ENCODE results near the gene SLC12A7. TPM values are rescaled to one million over a fixed set of nuclear protein-coding genes. Genes with fewer than 3 reads are reported as not detected.
"Not testable (repeated sequence)": the region's sequence is repeated elsewhere in the genome, so short reads cannot be mapped to it uniquely, and the experiment has no call there.

Gene SLC12A7
- total RNA-seq, 6 experiments from 2014 or later, result 0.07 to 0.09 (median 0.09) TPM; not detected in 3

- Mint-ChIP-seq H3K36me3 (ENCODE audit: low read depth) (no peaks in the 10 kb centered on the region), H3K9me3 (peaks cover 36% of the 10 kb centered on the region), H3K4me1 (ENCODE audit: low read depth) (no peaks in the 10 kb centered on the region)
These were observed 25.7 kb downstream of the SLC12A7 start for GRCh38 chr5:1086137-1086536.

GRCh38 chr5:1085391-1085790, 26.5 kb downstream of the SLC12A7 start:
- DNase-seq, result no peak
- no peak overlapping the region for H3K27ac Mint-ChIP-seq
- H3K36me3 Mint-ChIP-seq (ENCODE audit: low read depth), result no peaks in the 10 kb centered on the region
- TF ChIP-seq CTCF (IDR thresholded peaks at IDR 0.05), result no peak
- H3K4me1 Mint-ChIP-seq (ENCODE audit: low read depth), result no peaks in the 10 kb centered on the region
- no peak overlapping the region for H3K4me3 Mint-ChIP-seq
- H3K9me3 Mint-ChIP-seq, result peaks cover 39% of the 10 kb centered on the region
- peaks cover 11% of the 10 kb centered on the region for H3K27me3 Mint-ChIP-seq (ENCODE audit: insufficient read depth)

More at GRCh38 chr5:1086137-1086536, 25.7 kb downstream of the SLC12A7 start:
- no peak for TF ChIP-seq CTCF (IDR thresholded peaks at IDR 0.05)
- Mint-ChIP-seq H3K4me3 (no peak overlapping the region), H3K27me3 (ENCODE audit: insufficient read depth) (peaks cover 7% of the 10 kb centered on the region), H3K27ac (no peak overlapping the region)
- DNase-seq, result no peak

- Mint-ChIP-seq H3K4me3 (no peak overlapping the region), H3K4me1 (ENCODE audit: low read depth) (no peaks in the 10 kb centered on the region), H3K9me3 (peaks cover 36% of the 10 kb centered on the region), H3K27me3 (ENCODE audit: insufficient read depth) (peaks cover 7% of the 10 kb centered on the region), H3K36me3 (ENCODE audit: low read depth) (no peaks in the 10 kb centered on the region), H3K27ac (no peak overlapping the region)
- no peak for TF ChIP-seq CTCF (IDR thresholded peaks at IDR 0.05)
- DNase-seq, result no peak
These were observed 27.8 kb downstream of the SLC12A7 start for GRCh38 chr5:1083823-1084605.

- not testable (repeated sequence) for H3K27me3 Mint-ChIP-seq (ENCODE audit: insufficient read depth)
These were observed 28.8 kb downstream of the SLC12A7 start for GRCh38 chr5:1083026-1083425.

GRCh38 chr5:1081519-1081918, 30.3 kb downstream of the SLC12A7 start:
- Mint-ChIP-seq H3K27ac (no peak overlapping the region), H3K4me3 (no peak overlapping the region), H3K27me3 (ENCODE audit: insufficient read depth) (peaks cover 9% of the 10 kb centered on the region), H3K4me1 (ENCODE audit: low read depth) (no peaks in the 10 kb centered on the region), H3K9me3 (peaks cover 37% of the 10 kb centered on the region), H3K36me3 (ENCODE audit: low read depth) (no peaks in the 10 kb centered on the region)
- no peak for DNase-seq
- no peak for TF ChIP-seq CTCF (IDR thresholded peaks at IDR 0.05)

More at GRCh38 chr5:1083026-1083425, 28.8 kb downstream of the SLC12A7 start:
- H3K9me3 Mint-ChIP-seq, result peaks cover 36% of the 10 kb centered on the region
- H3K4me1 Mint-ChIP-seq (ENCODE audit: low read depth); DNase-seq; H3K4me3 Mint-ChIP-seq; H3K36me3 Mint-ChIP-seq (ENCODE audit: low read depth); H3K27ac Mint-ChIP-seq: not testable (repeated sequence)

- Mint-ChIP-seq H3K4me3 (no peak overlapping the region), H3K9me3 (peaks cover 37% of the 10 kb centered on the region), H3K27ac (no peak overlapping the region), H3K4me1 (ENCODE audit: low read depth) (no peaks in the 10 kb centered on the region), H3K27me3 (ENCODE audit: insufficient read depth) (peaks cover 9% of the 10 kb centered on the region), H3K36me3 (ENCODE audit: low read depth) (no peaks in the 10 kb centered on the region)
- DNase-seq, result no peak
- no peak for TF ChIP-seq CTCF (IDR thresholded peaks at IDR 0.05)
These were observed 31.4 kb downstream of the SLC12A7 start for GRCh38 chr5:1080432-1080831.

Data from HFFc6 (cell line).